ENCODE measurements around the gene MR1. TPM values are rescaled to one million over a fixed set of nuclear protein-coding genes. Genes with fewer than 3 reads are reported as not detected.

MR1 gene
- total RNA-seq, 1 experiment from 2014 or later = 6.6 TPM

GRCh38 chr1:181013144-181013543 is 20.6 kb upstream of the MR1 start:
- ChIA-PET CTCF (no interaction called here), RAD21 (ENCODE audit: low non-redundant PET in 1 of 2, low total read pairs in 2 of 2, uncharacterized antibody in 2 of 2, unreplicated experiment in 2 of 2) (no interaction called here), POLR2A (interaction anchor here (0.7 kb wide), 2 partner anchors 150 to 498 kb away, joined by 3 to 4 read pairs; no protein-coding TSS in a partner anchor)
- H3K9me2 ChIP-seq (ENCODE audit: insufficient read depth) = no peaks in the 10 kb centered on the region
- H3K4me3 ChIP-seq (replicated peaks in 1 of 2; ENCODE audit: low read depth in 1 of 2, low read length in 2 of 2) = no peak overlapping the region
- DNase-seq (ENCODE audit: low read depth, low spot score) (no peak), ATAC-seq (no peak)
- TF ChIP-seq ZFX (IDR thresholded peaks at IDR 0.05) (no peak), SP1 (IDR thresholded peaks at IDR 0.05; ENCODE audit: low read depth) (no peak), YY1 (IDR thresholded peaks at IDR 0.05; ENCODE audit: extremely low read depth, insufficient replicate concordance, low read depth, low read length) (no peak), CTCF (IDR thresholded peaks at IDR 0.05 in 2 of 3, conservative IDR thresholded peaks at IDR 0.05 in 1 of 3; ENCODE audit: borderline replicate concordance in 1 of 3, insufficient read depth in 1 of 3, low read depth in 2 of 3, low read length in 2 of 3) (no peak), ATF3 (IDR thresholded peaks at IDR 0.05) (no peak), SRF (IDR thresholded peaks at IDR 0.05; ENCODE audit: low read depth) (no peak), POLR2A (IDR thresholded peaks at IDR 0.05; ENCODE audit: borderline replicate concordance, extremely low read depth, insufficient read depth, insufficient read length) (no peak), EZH2 (IDR thresholded peaks at IDR 0.05) (no peak), CEBPB (IDR thresholded peaks at IDR 0.05; ENCODE audit: low read depth) (no peak), SIN3A (IDR thresholded peaks at IDR 0.05; ENCODE audit: low read depth) (no peak), POLR2AphosphoS5 (IDR thresholded peaks at IDR 0.05; ENCODE audit: low read depth, low read length) (no peak), CBX3 (IDR thresholded peaks at IDR 0.05; ENCODE audit: low read depth) (no peak), EGR1 (IDR thresholded peaks at IDR 0.05; ENCODE audit: low read depth) (no peak), EZH2phosphoT487 (IDR thresholded peaks at IDR 0.05; ENCODE audit: borderline replicate concordance) (no peak), TCF7L2 (IDR thresholded peaks at IDR 0.05; ENCODE audit: borderline replicate concordance, extremely low read depth, insufficient read depth, insufficient read length) (no peak), JUND (IDR thresholded peaks at IDR 0.05) (no peak), ZNF274 (IDR thresholded peaks at IDR 0.05; ENCODE audit: low read depth, low read length) (no peak), REST (IDR thresholded peaks at IDR 0.05; ENCODE audit: low read depth) (no peak), ELF1 (IDR thresholded peaks at IDR 0.05; ENCODE audit: borderline replicate concordance, low read depth) (no peak)
- no peaks in the 10 kb centered on the region for H3K27me3 ChIP-seq (ENCODE audit: insufficient read depth, low read length)
- H3K9me3 ChIP-seq (ENCODE audit: control insufficient read depth in 1 of 2, insufficient read depth in 1 of 2, low read depth in 1 of 2, low read length in 2 of 2) = no peaks in the 10 kb centered on the region
- no peak overlapping the region for H3K9ac ChIP-seq (ENCODE audit: low read length)
- no peaks in the 10 kb centered on the region for H3K36me3 ChIP-seq (ENCODE audit: control insufficient read depth in 1 of 2, insufficient read depth in 2 of 2, low read length in 2 of 2)
- H3K4me2 ChIP-seq (ENCODE audit: low read length) = no peak overlapping the region
- intact Hi-C loops (cut with micrococcal nuclease) = no loop called here
- no peak overlapping the region for H3K27ac ChIP-seq (ENCODE audit: low read depth, low read length)
- BruUV-seq (replicated peaks) = no TSS peak
- H4K20me1 ChIP-seq (ENCODE audit: insufficient read depth) = no peaks in the 10 kb centered on the region
- H2AFZ ChIP-seq (ENCODE audit: low read depth, low read length, poor library complexity, severe bottlenecking) = no peak overlapping the region
- H3K79me2 ChIP-seq (ENCODE audit: insufficient read depth, low read length) = peaks cover 87% of the 10 kb centered on the region
- H3K4me1 ChIP-seq (ENCODE audit: control insufficient read depth in 1 of 2, insufficient read depth in 2 of 2, low read length in 2 of 2) = no peaks in the 10 kb centered on the region

All from HCT116 (cell line).